Measurements from ENCODE around the gene TMEM191B. TPM values are rescaled to one million over a fixed set of nuclear protein-coding genes. Genes with fewer than 3 reads are reported as not detected.
A peak's percentile ranks its signal among the peaks of the same experiment; 100 is the strongest.
"Not testable (repeated sequence)": the region's sequence is repeated elsewhere in the genome, so short reads cannot be mapped to it uniquely, and the experiment has no call there.

The TMEM191B gene
- total RNA-seq, 1 donor from 2014 or later: 0.70 TPM

GRCh38 chr22:18570509-18571246, 43.1 kb downstream of the TMEM191B start:
- H3K27ac Mint-ChIP-seq (ENCODE audit: unreplicated experiment); H3K4me3 Mint-ChIP-seq (ENCODE audit: unreplicated experiment); H3K27me3 Mint-ChIP-seq (ENCODE audit: unreplicated experiment); H3K9me3 Mint-ChIP-seq (ENCODE audit: unreplicated experiment); H3K36me3 Mint-ChIP-seq (ENCODE audit: unreplicated experiment); DNase-seq (ENCODE audit: extremely low spot score, unreplicated experiment); H3K4me1 Mint-ChIP-seq (ENCODE audit: unreplicated experiment): not testable (repeated sequence)

DNA sequence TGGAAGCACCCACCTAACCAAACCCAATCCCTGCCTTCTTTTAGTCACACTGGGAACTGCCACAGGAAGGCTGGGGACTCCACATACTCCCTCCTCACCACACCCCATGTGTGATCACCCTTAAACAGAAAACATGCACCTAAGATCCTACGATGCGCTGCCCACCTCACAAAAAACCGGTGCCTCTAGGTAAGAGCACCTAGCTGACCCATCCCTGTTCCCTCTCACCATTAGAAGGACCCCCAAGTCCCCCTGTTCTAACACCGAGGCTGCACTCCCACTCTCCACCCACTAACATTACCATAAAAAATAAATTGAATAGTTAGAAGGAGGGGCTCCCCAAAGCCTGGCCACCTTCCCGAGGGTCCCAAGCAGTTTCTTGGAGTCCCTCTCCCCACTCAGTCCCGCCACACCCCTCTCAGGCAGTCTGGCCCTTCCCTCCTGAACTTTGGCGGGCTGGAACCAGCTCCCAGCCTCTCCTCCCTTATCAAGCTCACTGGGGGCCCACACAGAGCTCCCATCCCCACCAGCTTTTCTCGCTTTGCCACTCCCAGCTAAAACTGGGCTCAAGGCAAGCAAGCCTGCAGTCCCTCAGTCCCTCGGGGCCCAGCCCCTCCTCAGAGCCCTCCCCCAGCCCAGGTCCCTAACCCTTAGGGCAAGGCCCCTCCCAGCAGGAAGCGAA, 46.0 kb downstream of the TMEM191B start:
- H3K4me1 Mint-ChIP-seq (ENCODE audit: unreplicated experiment); H3K4me3 Mint-ChIP-seq (ENCODE audit: unreplicated experiment); H3K9me3 Mint-ChIP-seq (ENCODE audit: unreplicated experiment); H3K36me3 Mint-ChIP-seq (ENCODE audit: unreplicated experiment); H3K27me3 Mint-ChIP-seq (ENCODE audit: unreplicated experiment); H3K27ac Mint-ChIP-seq (ENCODE audit: unreplicated experiment): not testable (repeated sequence)
- DNase-seq (ENCODE audit: extremely low spot score, unreplicated experiment): peak; percentile 34

GRCh38 chr22:18574555-18574954, 47.0 kb downstream of the TMEM191B start:
- not testable (repeated sequence) for H3K36me3 Mint-ChIP-seq (ENCODE audit: unreplicated experiment)

DNA sequence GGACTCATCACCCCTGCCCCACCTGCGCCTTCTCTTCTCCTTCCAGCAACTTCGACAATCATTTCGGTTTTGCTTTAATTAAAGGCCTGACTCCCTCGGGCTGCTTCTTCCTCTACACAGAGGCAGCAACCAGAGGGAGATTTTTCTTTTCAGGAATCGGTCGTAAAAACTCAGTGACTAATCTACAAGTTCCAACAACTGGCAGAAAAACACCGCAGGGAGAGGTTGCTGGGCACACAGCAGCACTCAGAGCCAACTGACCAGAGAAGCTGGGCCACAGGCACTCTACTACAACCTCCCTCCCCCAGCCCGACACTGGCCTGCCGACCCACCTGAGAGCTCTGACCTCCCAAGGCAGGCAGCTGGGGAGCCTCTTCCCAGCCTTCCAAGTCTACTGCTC, 48.1 kb downstream of the TMEM191B start:
- not testable (repeated sequence) for H3K4me3 Mint-ChIP-seq (ENCODE audit: unreplicated experiment)

More at GRCh38 chr22:18574555-18574954, 47.0 kb downstream of the TMEM191B start:
- not testable (repeated sequence) for H3K4me1 Mint-ChIP-seq (ENCODE audit: unreplicated experiment); H3K4me3 Mint-ChIP-seq (ENCODE audit: unreplicated experiment); DNase-seq (ENCODE audit: extremely low spot score, unreplicated experiment); H3K9me3 Mint-ChIP-seq (ENCODE audit: unreplicated experiment); H3K27me3 Mint-ChIP-seq (ENCODE audit: unreplicated experiment); H3K27ac Mint-ChIP-seq (ENCODE audit: unreplicated experiment)

GRCh38 chr22:18577090-18577818, 49.7 kb downstream of the TMEM191B start:
- not testable (repeated sequence) for H3K27ac Mint-ChIP-seq (ENCODE audit: unreplicated experiment); H3K4me3 Mint-ChIP-seq (ENCODE audit: unreplicated experiment); H3K36me3 Mint-ChIP-seq (ENCODE audit: unreplicated experiment); H3K4me1 Mint-ChIP-seq (ENCODE audit: unreplicated experiment); H3K9me3 Mint-ChIP-seq (ENCODE audit: unreplicated experiment); DNase-seq (ENCODE audit: extremely low spot score, unreplicated experiment); H3K27me3 Mint-ChIP-seq (ENCODE audit: unreplicated experiment)

More for the DNA sequence above, 48.1 kb downstream of the TMEM191B start:
- not testable (repeated sequence) for H3K9me3 Mint-ChIP-seq (ENCODE audit: unreplicated experiment); H3K27me3 Mint-ChIP-seq (ENCODE audit: unreplicated experiment); H3K27ac Mint-ChIP-seq (ENCODE audit: unreplicated experiment); DNase-seq (ENCODE audit: extremely low spot score, unreplicated experiment); H3K36me3 Mint-ChIP-seq (ENCODE audit: unreplicated experiment); H3K4me1 Mint-ChIP-seq (ENCODE audit: unreplicated experiment)

- not testable (repeated sequence) for H3K27me3 Mint-ChIP-seq (ENCODE audit: unreplicated experiment); H3K27ac Mint-ChIP-seq (ENCODE audit: unreplicated experiment); DNase-seq (ENCODE audit: extremely low spot score, unreplicated experiment); H3K4me3 Mint-ChIP-seq (ENCODE audit: unreplicated experiment); H3K36me3 Mint-ChIP-seq (ENCODE audit: unreplicated experiment); H3K9me3 Mint-ChIP-seq (ENCODE audit: unreplicated experiment); H3K4me1 Mint-ChIP-seq (ENCODE audit: unreplicated experiment)
Observed at GRCh38 chr22:18577847-18578246, 50.2 kb downstream of the TMEM191B start.

Other genes starting within 250 kb of the TMEM191B start
- not detected in 2 replicates for gene GGTLC3, start 9.6 kb upstream of the TMEM191B start, total RNA-seq
- gene RIMBP3, start 84.1 kb downstream of the TMEM191B start, total RNA-seq: 0.89 and 1.5 TPM in 2 replicates

Data from osteocyte (in vitro differentiated cells).